ENCODE data around the gene ARL4A. TPM values are rescaled to one million over a fixed set of nuclear protein-coding genes. Genes with fewer than 3 reads are reported as not detected.

The ARL4A gene
- total RNA-seq = 100 to 1,000 TPM in 3 of 4 donors, 10 to 100 TPM in 1; 94.9 to 253 (median 143) TPM

GRCh38 chr7:12686891-12687717 lies at the start of gene ARL4A:
ARL4A (plus strand) TSS chr7:12687633; CDS start chr7:12688255, 622 bp downstream.
- H3K4me3 ChIP-seq (ENCODE audit: low read depth, poor library complexity, severe bottlenecking) = peak within 1 kb of the TSS; percentile 71
- intact Hi-C loops (cut with DNase I; ENCODE audit: low total_unique reads) = loop anchor here (5.0 kb wide), 1 partner anchor 580 kb away; no protein-coding TSS in a partner anchor
- TF ChIP-seq CTCF (IDR thresholded peaks at IDR 0.05) = no peak
- TF ChIP-seq POLR2A (IDR thresholded peaks at IDR 0.05) = no peak
- 0 to 1% methylated on average over 47 to 60 of the region's 73 CpGs for WGBS, 2 donors
- DNase-seq (ENCODE audit: low spot score in 2 of 2) = peak; percentile 100

- H3K4me3 ChIP-seq (ENCODE audit: low read depth, poor library complexity, severe bottlenecking) = no peak overlapping the region
- intact Hi-C loops (cut with DNase I; ENCODE audit: low total_unique reads) = no loop called here
- 32 to 37% methylated on average over 4 of the region's 4 CpGs for WGBS, 2 donors
Observed at GRCh38 chr7:12637819-12638592, 49.4 kb upstream of the ARL4A start.

GRCh38 chr7:12638851-12639456 lies 48.5 kb upstream of the ARL4A start:
- intact Hi-C loops (cut with DNase I; ENCODE audit: low total_unique reads) = no loop called here
- WGBS, 2 donors = 11% methylated on average over 6 of the region's 6 CpGs
- TF ChIP-seq CTCF (IDR thresholded peaks at IDR 0.05) = no peak
- TF ChIP-seq POLR2A (IDR thresholded peaks at IDR 0.05) = no peak
- no peak for DNase-seq (ENCODE audit: low spot score in 2 of 2)
- H3K4me3 ChIP-seq (ENCODE audit: low read depth, poor library complexity, severe bottlenecking) = no peak overlapping the region

More at GRCh38 chr7:12637819-12638592, 49.4 kb upstream of the ARL4A start:
- no peak for DNase-seq (ENCODE audit: low spot score in 2 of 2)
- TF ChIP-seq CTCF (IDR thresholded peaks at IDR 0.05) (no peak), POLR2A (IDR thresholded peaks at IDR 0.05) (no peak)

GRCh38 chr7:12640299-12641096 lies 46.9 kb upstream of the ARL4A start:
- no peak overlapping the region for H3K4me3 ChIP-seq (ENCODE audit: low read depth, poor library complexity, severe bottlenecking)
- intact Hi-C loops (cut with DNase I; ENCODE audit: low total_unique reads) = loop anchor here (10.0 kb wide), 1 partner anchor 624 kb away; no protein-coding TSS in a partner anchor

More at GRCh38 chr7:12640299-12641096, 46.9 kb upstream of the ARL4A start:
- no peak for TF ChIP-seq CTCF (IDR thresholded peaks at IDR 0.05)
- TF ChIP-seq POLR2A (IDR thresholded peaks at IDR 0.05) = no peak
- WGBS, 2 donors = 78 to 83% methylated on average over 7 of the region's 7 CpGs
- no peak for DNase-seq (ENCODE audit: low spot score in 2 of 2)
